ENCODE data around the gene KCNQ1. TPM values are rescaled to one million over a fixed set of nuclear protein-coding genes. Genes with fewer than 3 reads are reported as not detected.
A peak's percentile ranks its signal among the peaks of the same experiment; 100 is the strongest.

The KCNQ1 gene
- polyA plus RNA-seq, 4 donors = 18.4 to 54.4 (median 21.3) TPM

- H3K27me3 ChIP-seq (ENCODE audit: control insufficient read depth in 3 of 3, insufficient read depth in 3 of 3, low read length in 3 of 3) = no peaks in the 10 kb centered on the region
- peaks cover 0 to 7% (median 0%) of the 10 kb centered on the region in 3 donors for H3K36me3 ChIP-seq (ENCODE audit: control insufficient read depth in 3 of 3, insufficient read depth in 2 of 3, low read depth in 1 of 3, low read length in 3 of 3)
- peaks cover 0 to 7% (median 0%) of the 10 kb centered on the region in 3 donors for H3K4me1 ChIP-seq (ENCODE audit: control insufficient read depth in 3 of 3, insufficient read depth in 2 of 3, low read depth in 1 of 3, low read length in 2 of 3)
- no peaks in the 10 kb centered on the region for H3K9me3 ChIP-seq (ENCODE audit: control insufficient read depth in 2 of 2, insufficient read depth in 1 of 2, low read depth in 1 of 2, low read length in 1 of 2)
- DNase-seq (no peak), FAIRE-seq (no peak)
- H3K4me3 ChIP-seq (ENCODE audit: low read depth in 1 of 3, low read length in 3 of 3) = no peak overlapping the region
- H3K27ac ChIP-seq (ENCODE audit: low read depth in 1 of 3, low read length in 2 of 3) = no peak overlapping the region
- 72 to 81% (median 78%) methylated on average over 2 of the region's 2 CpGs for WGBS, 3 donors
Observed at GRCh38 chr11:2519517-2519861, 74.7 kb downstream of the KCNQ1 start.

- Histone ChIP-seq H3K36me3 (ENCODE audit: control insufficient read depth in 3 of 3, insufficient read depth in 2 of 3, low read depth in 1 of 3, low read length in 3 of 3) (peaks cover 0 to 7% (median 0%) of the 10 kb centered on the region in 3 donors), H3K4me1 (ENCODE audit: control insufficient read depth in 3 of 3, insufficient read depth in 2 of 3, low read depth in 1 of 3, low read length in 2 of 3) (peaks cover 0 to 13% (median 0%) of the 10 kb centered on the region in 3 donors), H3K9me3 (ENCODE audit: control insufficient read depth in 2 of 2, insufficient read depth in 1 of 2, low read depth in 1 of 2, low read length in 1 of 2) (no peaks in the 10 kb centered on the region), H3K27ac (ENCODE audit: low read depth in 1 of 3, low read length in 2 of 3) (no peak overlapping the region), H3K4me3 (ENCODE audit: low read depth in 1 of 3, low read length in 3 of 3) (no peak overlapping the region), H3K27me3 (ENCODE audit: control insufficient read depth in 3 of 3, insufficient read depth in 3 of 3, low read length in 3 of 3) (no peaks in the 10 kb centered on the region)
- FAIRE-seq (no peak), DNase-seq (no peak)
- WGBS, 3 donors = 78 to 84% (median 82%) methylated on average over 23 to 24 of the region's 24 CpGs
Observed at GRCh38 chr11:2519862-2520735, 75.3 kb downstream of the KCNQ1 start.

- no peaks in the 10 kb centered on the region for H3K27me3 ChIP-seq (ENCODE audit: control insufficient read depth in 3 of 3, insufficient read depth in 3 of 3, low read length in 3 of 3)
- H3K9me3 ChIP-seq (ENCODE audit: control insufficient read depth in 2 of 2, insufficient read depth in 1 of 2, low read depth in 1 of 2, low read length in 1 of 2) = no peaks in the 10 kb centered on the region
- DNase-seq (no peak), FAIRE-seq (no peak)
- WGBS, 3 donors = 78 to 89% (median 82%) methylated on average over 7 of the region's 7 CpGs
- peaks cover 0 to 15% (median 0%) of the 10 kb centered on the region in 3 donors for H3K4me1 ChIP-seq (ENCODE audit: control insufficient read depth in 3 of 3, insufficient read depth in 2 of 3, low read depth in 1 of 3, low read length in 2 of 3)
- peaks cover 0 to 6% (median 0%) of the 10 kb centered on the region in 3 donors for H3K36me3 ChIP-seq (ENCODE audit: control insufficient read depth in 3 of 3, insufficient read depth in 2 of 3, low read depth in 1 of 3, low read length in 3 of 3)
- no peak overlapping the region for H3K27ac ChIP-seq (ENCODE audit: low read depth in 1 of 3, low read length in 2 of 3)
- no peak overlapping the region for H3K4me3 ChIP-seq (ENCODE audit: low read depth in 1 of 3, low read length in 3 of 3)
Observed at GRCh38 chr11:2520736-2521035, 75.9 kb downstream of the KCNQ1 start.

- no peaks in the 10 kb centered on the region for H3K9me3 ChIP-seq (ENCODE audit: control insufficient read depth in 2 of 2, insufficient read depth in 1 of 2, low read depth in 1 of 2, low read length in 1 of 2)
- peak; percentile 19 to 45 for DNase-seq
- H3K36me3 ChIP-seq (ENCODE audit: control insufficient read depth in 3 of 3, insufficient read depth in 2 of 3, low read depth in 1 of 3, low read length in 3 of 3) = peaks cover 0 to 6% (median 0%) of the 10 kb centered on the region in 3 donors
- no peaks in the 10 kb centered on the region for H3K27me3 ChIP-seq (ENCODE audit: control insufficient read depth in 3 of 3, insufficient read depth in 3 of 3, low read length in 3 of 3)
- H3K4me3 ChIP-seq (ENCODE audit: low read depth in 1 of 3, low read length in 3 of 3) = no peak overlapping the region
- peaks cover 0 to 20% (median 0%) of the 10 kb centered on the region in 3 donors for H3K4me1 ChIP-seq (ENCODE audit: control insufficient read depth in 3 of 3, insufficient read depth in 2 of 3, low read depth in 1 of 3, low read length in 2 of 3)
- WGBS, 3 donors = 64 to 78% (median 68%) methylated on average over 26 of the region's 26 CpGs
- no peak overlapping the region for H3K27ac ChIP-seq (ENCODE audit: low read depth in 1 of 3, low read length in 2 of 3)
- FAIRE-seq = no peak
Observed at GRCh38 chr11:2521081-2521732, 76.4 kb downstream of the KCNQ1 start.

- FAIRE-seq (no peak), DNase-seq (no peak)
- Histone ChIP-seq H3K9me3 (ENCODE audit: control insufficient read depth in 2 of 2, insufficient read depth in 1 of 2, low read depth in 1 of 2, low read length in 1 of 2) (no peaks in the 10 kb centered on the region), H3K36me3 (ENCODE audit: control insufficient read depth in 3 of 3, insufficient read depth in 2 of 3, low read depth in 1 of 3, low read length in 3 of 3) (peaks cover 0 to 6% (median 0%) of the 10 kb centered on the region in 3 donors), H3K27me3 (ENCODE audit: control insufficient read depth in 3 of 3, insufficient read depth in 3 of 3, low read length in 3 of 3) (no peaks in the 10 kb centered on the region), H3K4me3 (ENCODE audit: low read depth in 1 of 3, low read length in 3 of 3) (no peak overlapping the region), H3K4me1 (ENCODE audit: control insufficient read depth in 3 of 3, insufficient read depth in 2 of 3, low read depth in 1 of 3, low read length in 2 of 3) (peaks cover 0 to 27% (median 0%) of the 10 kb centered on the region in 3 donors), H3K27ac (ENCODE audit: low read depth in 1 of 3, low read length in 2 of 3) (no peak overlapping the region)
- WGBS, 3 donors = 44 to 73% (median 58%) methylated on average over 33 to 35 of the region's 35 CpGs
Observed at GRCh38 chr11:2521733-2522630, 77.2 kb downstream of the KCNQ1 start.

- Histone ChIP-seq H3K4me3 (ENCODE audit: low read depth in 1 of 3, low read length in 3 of 3) (no peak overlapping the region), H3K27me3 (ENCODE audit: control insufficient read depth in 3 of 3, insufficient read depth in 3 of 3, low read length in 3 of 3) (no peaks in the 10 kb centered on the region), H3K36me3 (ENCODE audit: control insufficient read depth in 3 of 3, insufficient read depth in 2 of 3, low read depth in 1 of 3, low read length in 3 of 3) (peaks cover 0 to 3% (median 0%) of the 10 kb centered on the region in 3 donors), H3K4me1 (ENCODE audit: control insufficient read depth in 3 of 3, insufficient read depth in 2 of 3, low read depth in 1 of 3, low read length in 2 of 3) (peaks cover 0 to 34% (median 0%) of the 10 kb centered on the region in 3 donors), H3K27ac (ENCODE audit: low read depth in 1 of 3, low read length in 2 of 3) (no peak overlapping the region), H3K9me3 (ENCODE audit: control insufficient read depth in 2 of 2, insufficient read depth in 1 of 2, low read depth in 1 of 2, low read length in 1 of 2) (no peaks in the 10 kb centered on the region)
- 52 to 76% (median 69%) methylated on average over 17 of the region's 17 CpGs for WGBS, 3 donors
- no peak for FAIRE-seq
- DNase-seq = no peak
Observed at GRCh38 chr11:2522631-2523255, 77.9 kb downstream of the KCNQ1 start.

GRCh38 chr11:2523821-2524391 is 79.1 kb downstream of the KCNQ1 start:
- DNase-seq = no peak
- no peak overlapping the region for H3K4me3 ChIP-seq (ENCODE audit: low read depth in 1 of 3, low read length in 3 of 3)
- H3K4me1 ChIP-seq (ENCODE audit: control insufficient read depth in 3 of 3, insufficient read depth in 2 of 3, low read depth in 1 of 3, low read length in 2 of 3) = peaks cover 0 to 46% (median 3%) of the 10 kb centered on the region in 3 donors
- FAIRE-seq = no peak
- no peak overlapping the region for H3K27ac ChIP-seq (ENCODE audit: low read depth in 1 of 3, low read length in 2 of 3)
- H3K9me3 ChIP-seq (ENCODE audit: control insufficient read depth in 2 of 2, insufficient read depth in 1 of 2, low read depth in 1 of 2, low read length in 1 of 2) = no peaks in the 10 kb centered on the region
- H3K36me3 ChIP-seq (ENCODE audit: control insufficient read depth in 3 of 3, insufficient read depth in 2 of 3, low read depth in 1 of 3, low read length in 3 of 3) = no peaks in the 10 kb centered on the region
- 81 to 82% (median 82%) methylated on average over 18 of the region's 18 CpGs for WGBS, 3 donors
- no peaks in the 10 kb centered on the region for H3K27me3 ChIP-seq (ENCODE audit: control insufficient read depth in 3 of 3, insufficient read depth in 3 of 3, low read length in 3 of 3)

All from small intestine (tissue), 7 donors.